Breast epithelium (tissue), 4 donors: ENCODE data around the gene AHCYL2. TPM values are rescaled to one million over a fixed set of nuclear protein-coding genes. Genes with fewer than 3 reads are reported as not detected.

Source experiments
- DNase-seq, 2 donors: peaks; one replicate each; pipeline ENCODE4 v3.0.0-alpha.2; 2019; ENCODE audit warnings: low spot score in 2 of 2
- H3K27ac ChIP-seq, 2 donors: fragments of 200-600 bp; sonication (generic) in 1 of 2; one replicate each; pipeline ENCODE4 v1.5.1; 2016 to 2019; ENCODE audit warnings: mild to moderate bottlenecking in 1 of 2
- H3K27me3 ChIP-seq, 2 donors: fragments of 200-600 bp; sonication (generic) in 1 of 2; one replicate each; pipeline versions ENCODE4 v1.5.1 to v1.6.0; 2017 to 2019; ENCODE audit warnings: control low read depth in 1 of 2, mild to moderate bottlenecking in 1 of 2
- H3K36me3 ChIP-seq: fragments of 200-600 bp; one replicate; pipeline ENCODE4 v1.5.1; 2019
- H3K4me1 ChIP-seq, 2 donors: fragments of 200-600 bp; sonication (generic); one replicate each; pipeline ENCODE4 v1.5.1; 2016 to 2019; ENCODE audit warnings: control low read depth in 1 of 2
- H3K4me3 ChIP-seq, 3 donors: fragments of 200-600 bp; sonication (generic); 1 replicate in 2 of 3; 2 replicates in 1 of 3; pipeline ENCODE4 v1.5.1; 2016 to 2019; ENCODE audit warnings: mild to moderate bottlenecking in 3 of 3, moderate library complexity in 2 of 3
- H3K9me3 ChIP-seq, 2 donors: fragments of 200-600 bp; sonication (generic) in 1 of 2; one replicate each; pipeline ENCODE4 v1.5.1; 2016 to 2019; ENCODE audit warnings: control low read depth in 1 of 2
- POLR2A ChIP-seq: fragments of 450-650 bp; IDR thresholded peaks from one replicate; pipeline ENCODE4 v1.6.1; 2016; ENCODE audit warnings: antibody characterized with exemption, mild to moderate bottlenecking, moderate library complexity
- POLR2AphosphoS5 ChIP-seq, 3 donors: sonication (generic); formaldehyde crosslinking; IDR thresholded peaks; one replicate each; pipeline ENCODE4 v1.6.1; 2017; ENCODE audit warnings: antibody characterized with exemption in 3 of 3
- intact Hi-C: fragments of 100-400 bp; cut with DNase I; formaldehyde crosslinking; loops from one replicate; pipeline ENCODE4 v1.15.1; 2023; ENCODE audit warnings: low total_unique reads
- total RNA-seq, 3 donors: library from RNA; depleted of rRNA; stranded (reverse); fragments of >200 nt; gene quantifications; one replicate each; pipeline ENCODE4 v1.1.0, GENCODE V29; 2016
- TF ChIP-seq, protein P1 (sequence below), 3 donors: fragments of 450-650 bp; IDR thresholded peaks; one replicate each; pipeline ENCODE4 v1.5.1; 2016 to 2017; ENCODE audit warnings: antibody characterized with exemption in 3 of 3, mild to moderate bottlenecking in 3 of 3, moderate library complexity in 3 of 3

The AHCYL2 gene
- total RNA-seq, 3 donors from 2014 or later: 19.0 to 24.7 (median 21.8) TPM

DNA sequence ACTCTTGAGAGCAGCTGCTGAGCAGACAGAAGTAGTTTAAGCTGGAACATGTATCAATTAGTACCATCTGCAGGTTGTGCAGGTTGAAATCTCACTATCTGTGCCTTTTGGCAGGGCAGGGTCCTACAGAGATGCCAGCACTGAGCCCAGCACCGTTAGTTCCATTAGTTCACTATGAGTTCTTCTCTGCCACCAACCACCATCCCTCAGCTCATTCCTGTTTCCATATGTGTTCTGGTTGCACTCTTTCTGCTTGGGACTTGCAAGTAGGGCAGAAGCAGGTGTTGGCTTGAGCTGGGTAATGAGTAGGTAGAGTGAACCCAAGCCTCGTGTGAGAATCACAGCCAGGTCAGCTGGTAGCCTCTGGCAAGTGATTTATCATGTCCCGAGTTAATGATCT is 33.6 kb upstream of the AHCYL2 start:
- no peak overlapping the region for H3K27ac ChIP-seq

DNA sequence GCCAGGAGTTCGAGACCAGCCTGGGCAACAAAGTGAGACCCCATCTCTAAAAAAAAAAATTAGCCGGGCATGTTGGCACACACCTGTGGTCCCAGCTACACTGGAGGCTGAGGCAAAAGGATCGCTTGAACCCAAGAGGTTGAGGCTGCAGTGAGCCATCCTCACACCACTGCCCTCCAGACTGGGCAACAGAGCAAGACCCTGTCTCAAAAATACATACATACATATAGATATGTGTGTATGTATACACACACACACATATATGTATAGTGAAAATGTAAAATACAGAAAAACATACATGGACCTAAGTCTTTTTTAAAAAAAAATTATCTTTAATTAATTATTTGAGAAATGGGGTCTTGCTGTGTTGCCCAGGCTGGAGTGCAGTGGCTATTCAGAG is 30.9 kb upstream of the AHCYL2 start:
- Histone ChIP-seq H3K9me3 (no peaks in the 10 kb centered on the region), H3K4me3 (no peak overlapping the region), H3K4me1 (no peaks in the 10 kb centered on the region), H3K27me3 (no peaks in the 10 kb centered on the region), H3K36me3 (no peaks in the 10 kb centered on the region), H3K27ac (no peak overlapping the region)
- intact Hi-C loops: no loop called here
- TF ChIP-seq POLR2AphosphoS5 (IDR thresholded peaks at IDR 0.05) (no peak), POLR2A (no peak)
- TF ChIP-seq, protein P1, sequence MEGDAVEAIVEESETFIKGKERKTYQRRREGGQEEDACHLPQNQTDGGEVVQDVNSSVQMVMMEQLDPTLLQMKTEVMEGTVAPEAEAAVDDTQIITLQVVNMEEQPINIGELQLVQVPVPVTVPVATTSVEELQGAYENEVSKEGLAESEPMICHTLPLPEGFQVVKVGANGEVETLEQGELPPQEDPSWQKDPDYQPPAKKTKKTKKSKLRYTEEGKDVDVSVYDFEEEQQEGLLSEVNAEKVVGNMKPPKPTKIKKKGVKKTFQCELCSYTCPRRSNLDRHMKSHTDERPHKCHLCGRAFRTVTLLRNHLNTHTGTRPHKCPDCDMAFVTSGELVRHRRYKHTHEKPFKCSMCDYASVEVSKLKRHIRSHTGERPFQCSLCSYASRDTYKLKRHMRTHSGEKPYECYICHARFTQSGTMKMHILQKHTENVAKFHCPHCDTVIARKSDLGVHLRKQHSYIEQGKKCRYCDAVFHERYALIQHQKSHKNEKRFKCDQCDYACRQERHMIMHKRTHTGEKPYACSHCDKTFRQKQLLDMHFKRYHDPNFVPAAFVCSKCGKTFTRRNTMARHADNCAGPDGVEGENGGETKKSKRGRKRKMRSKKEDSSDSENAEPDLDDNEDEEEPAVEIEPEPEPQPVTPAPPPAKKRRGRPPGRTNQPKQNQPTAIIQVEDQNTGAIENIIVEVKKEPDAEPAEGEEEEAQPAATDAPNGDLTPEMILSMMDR (IDR thresholded peaks at IDR 0.05): no peak
- no peak for DNase-seq

More for the DNA sequence above, 33.6 kb upstream of the AHCYL2 start:
- intact Hi-C loops: no loop called here
- Histone ChIP-seq H3K4me1 (no peaks in the 10 kb centered on the region), H3K27me3 (no peaks in the 10 kb centered on the region), H3K4me3 (no peak overlapping the region), H3K9me3 (no peaks in the 10 kb centered on the region), H3K36me3 (no peaks in the 10 kb centered on the region)
- TF ChIP-seq POLR2AphosphoS5 (IDR thresholded peaks at IDR 0.05): no peak
- TF ChIP-seq, protein P1 (IDR thresholded peaks at IDR 0.05): no peak
- TF ChIP-seq POLR2A: no peak
- DNase-seq: no peak

DNA sequence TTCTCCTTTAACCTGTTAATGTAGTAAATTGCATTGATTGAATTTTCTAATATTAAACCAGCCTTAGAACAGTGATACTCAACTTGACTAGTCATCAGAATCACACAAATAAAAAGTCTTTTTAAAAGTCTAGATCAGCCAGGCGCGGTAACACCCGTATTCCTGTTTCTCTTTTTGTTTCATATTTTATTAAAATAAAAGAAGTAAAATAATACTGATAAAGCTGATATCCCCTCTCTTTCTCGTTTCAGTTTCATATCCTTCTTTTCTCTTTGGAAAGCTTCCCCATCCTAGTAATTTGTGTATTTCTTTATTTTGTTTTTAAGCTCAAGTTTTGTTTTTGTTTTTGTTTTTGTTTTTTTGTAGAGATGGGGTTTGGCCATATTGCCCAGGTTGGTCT is 27.1 kb upstream of the AHCYL2 start:
- Histone ChIP-seq H3K9me3 (no peaks in the 10 kb centered on the region), H3K27me3 (no peaks in the 10 kb centered on the region), H3K4me3 (no peak overlapping the region), H3K36me3 (no peaks in the 10 kb centered on the region), H3K27ac (no peak overlapping the region), H3K4me1 (no peaks in the 10 kb centered on the region)
- no peak for DNase-seq
- no peak for TF ChIP-seq POLR2AphosphoS5 (IDR thresholded peaks at IDR 0.05)
- intact Hi-C loops: no loop called here

DNA sequence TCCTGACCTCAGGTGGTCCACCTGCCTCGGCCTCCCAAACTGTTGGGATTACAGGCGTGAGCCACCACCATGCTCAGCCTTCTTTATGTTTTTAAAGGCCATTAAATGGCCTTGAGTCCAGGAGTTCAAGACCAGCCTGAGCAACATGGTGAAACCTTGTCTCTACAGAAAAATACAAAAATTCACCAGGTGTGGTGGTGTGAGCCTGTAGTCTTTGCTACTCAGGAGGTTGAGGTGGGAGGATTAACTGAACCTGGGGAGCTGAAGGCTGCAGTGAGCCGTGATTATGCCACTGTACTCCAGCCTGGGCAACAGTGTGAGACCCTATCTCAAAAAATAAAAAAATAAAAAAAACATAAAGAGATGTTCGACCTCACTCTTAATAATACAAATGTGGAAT is 25.4 kb upstream of the AHCYL2 start:
- no peak for DNase-seq
- no peak overlapping the region for H3K4me3 ChIP-seq
- no peaks in the 10 kb centered on the region for H3K9me3 ChIP-seq
- H3K27me3 ChIP-seq: no peaks in the 10 kb centered on the region
- TF ChIP-seq, protein P1 (IDR thresholded peaks at IDR 0.05): no peak
- no peak for TF ChIP-seq POLR2A
- no peak for TF ChIP-seq POLR2AphosphoS5 (IDR thresholded peaks at IDR 0.05)
- no peak overlapping the region for H3K27ac ChIP-seq
- no peaks in the 10 kb centered on the region for H3K36me3 ChIP-seq
- intact Hi-C loops: no loop called here
- H3K4me1 ChIP-seq: no peaks in the 10 kb centered on the region

DNA sequence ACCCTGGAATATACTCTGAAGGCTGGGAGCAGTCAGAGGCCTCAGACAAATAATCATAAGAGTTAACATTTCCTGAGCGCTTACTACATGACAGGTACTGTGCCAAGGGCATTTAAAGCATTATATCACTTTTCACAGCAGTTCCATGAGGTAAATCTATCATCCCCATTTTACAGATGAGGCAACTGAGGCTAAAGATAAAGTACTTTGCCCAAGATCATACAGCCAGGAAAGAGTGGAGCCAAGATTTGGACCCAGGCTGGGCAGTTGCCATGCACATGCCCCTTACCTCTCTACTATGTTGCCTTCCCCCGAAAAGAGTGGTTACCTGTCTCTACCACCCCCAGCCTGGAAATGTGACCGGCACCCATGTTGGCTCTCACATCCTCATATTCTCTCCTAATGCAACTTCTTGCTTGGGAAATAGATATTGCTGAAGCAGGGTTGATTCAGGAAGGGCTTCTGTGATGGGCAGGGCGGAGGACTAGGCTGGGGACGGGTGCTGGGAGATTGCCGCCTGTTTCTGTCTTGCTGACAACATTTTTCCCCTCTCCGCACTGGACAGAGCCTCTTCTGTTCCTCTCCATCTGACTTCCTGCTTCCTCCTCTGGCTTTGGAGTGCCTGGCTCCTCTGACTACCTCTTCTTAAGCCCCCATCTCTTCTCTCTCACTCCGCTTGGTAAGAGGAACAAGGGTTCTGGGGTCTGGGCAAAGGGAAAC is 22.6 kb upstream of the AHCYL2 start:
- Histone ChIP-seq H3K27ac (no peak overlapping the region), H3K4me3 (no peak overlapping the region), H3K9me3 (no peaks in the 10 kb centered on the region), H3K36me3 (no peaks in the 10 kb centered on the region), H3K27me3 (no peaks in the 10 kb centered on the region), H3K4me1 (no peaks in the 10 kb centered on the region)
- intact Hi-C loops: no loop called here
- DNase-seq: no peak
- no peak for TF ChIP-seq POLR2AphosphoS5 (IDR thresholded peaks at IDR 0.05)
- no peak for TF ChIP-seq POLR2A
- TF ChIP-seq, protein P1 (IDR thresholded peaks at IDR 0.05): no peak
